ENCODE data around the gene SYNGAP1.

DNA sequence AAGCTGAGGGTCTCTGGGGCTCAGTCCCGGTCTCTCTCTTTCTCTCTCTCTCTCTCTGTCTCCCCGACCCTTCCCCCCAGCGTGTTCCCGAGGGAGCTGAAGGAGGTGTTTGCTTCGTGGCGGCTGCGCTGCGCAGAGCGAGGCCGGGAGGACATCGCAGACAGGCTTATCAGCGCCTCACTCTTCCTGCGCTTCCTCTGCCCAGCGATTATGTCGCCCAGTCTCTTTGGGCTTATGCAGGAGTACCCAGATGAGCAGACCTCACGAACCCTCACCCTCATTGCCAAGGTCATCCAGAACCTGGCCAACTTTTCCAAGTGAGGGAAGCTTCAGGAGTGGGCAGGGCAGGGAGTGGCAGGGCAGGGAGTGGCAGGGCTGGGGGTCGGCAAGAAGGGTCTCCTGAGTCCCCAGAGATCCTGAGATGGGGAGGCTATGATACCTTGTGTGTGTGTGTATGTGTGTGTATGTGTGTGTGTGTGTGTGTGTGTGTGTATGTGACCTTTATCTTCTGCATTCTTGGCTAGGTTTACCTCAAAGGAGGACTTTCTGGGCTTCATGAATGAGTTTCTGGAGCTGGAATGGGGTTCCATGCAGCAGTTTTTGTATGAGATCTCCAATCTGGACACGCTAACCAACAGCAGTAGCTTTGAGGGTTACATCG, 20.9 kb downstream of the SYNGAP1 start:
- TF ChIP-seq, protein P1, sequence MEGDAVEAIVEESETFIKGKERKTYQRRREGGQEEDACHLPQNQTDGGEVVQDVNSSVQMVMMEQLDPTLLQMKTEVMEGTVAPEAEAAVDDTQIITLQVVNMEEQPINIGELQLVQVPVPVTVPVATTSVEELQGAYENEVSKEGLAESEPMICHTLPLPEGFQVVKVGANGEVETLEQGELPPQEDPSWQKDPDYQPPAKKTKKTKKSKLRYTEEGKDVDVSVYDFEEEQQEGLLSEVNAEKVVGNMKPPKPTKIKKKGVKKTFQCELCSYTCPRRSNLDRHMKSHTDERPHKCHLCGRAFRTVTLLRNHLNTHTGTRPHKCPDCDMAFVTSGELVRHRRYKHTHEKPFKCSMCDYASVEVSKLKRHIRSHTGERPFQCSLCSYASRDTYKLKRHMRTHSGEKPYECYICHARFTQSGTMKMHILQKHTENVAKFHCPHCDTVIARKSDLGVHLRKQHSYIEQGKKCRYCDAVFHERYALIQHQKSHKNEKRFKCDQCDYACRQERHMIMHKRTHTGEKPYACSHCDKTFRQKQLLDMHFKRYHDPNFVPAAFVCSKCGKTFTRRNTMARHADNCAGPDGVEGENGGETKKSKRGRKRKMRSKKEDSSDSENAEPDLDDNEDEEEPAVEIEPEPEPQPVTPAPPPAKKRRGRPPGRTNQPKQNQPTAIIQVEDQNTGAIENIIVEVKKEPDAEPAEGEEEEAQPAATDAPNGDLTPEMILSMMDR (IDR thresholded peaks at IDR 0.05; ENCODE audit: borderline replicate concordance, extremely low read depth, low read length, poor library complexity, severe bottlenecking), result no peak
- TF ChIP-seq EZH2 (IDR thresholded peaks at IDR 0.05; ENCODE audit: borderline replicate concordance, low read depth, low read length, severe bottlenecking), result no peak

Measured in DND-41 (cell line).